Activated naive CD8-positive, alpha-beta T cell treated with anti-CD3 and anti-CD28 coated beads, Interleukin-2, amount 10 ng/mL, durations not matched to agents 7 days and 5 days (primary cell): Measurements from ENCODE around the gene NKAIN4. TPM values are rescaled to one million over a fixed set of nuclear protein-coding genes. Genes with fewer than 3 reads are reported as not detected.

Experiments used
- ATAC-seq: fragments of 150-1000 bp; cut with Tn5 transposase; one replicate; pipeline ENCODE4 v1.10.0; 2021; ENCODE audit warnings: low read depth, moderate library complexity
- POLR2A ChIA-PET: fragments of 350-600 bp; sonication (Branson Sonifier 250); formaldehyde crosslinking; loops from one replicate; lab custom pipeline; 2021; ENCODE audit warnings: antibody characterized with exemption; lab: Charles Lee
- DNase-seq: peaks from one replicate; pipeline ENCODE4 v3.0.0; 2021
- H3K27ac Mint-ChIP-seq: one replicate; pipeline ENCODE4 v1.8.0; 2022; ENCODE audit warnings: mild to moderate bottlenecking, mixed read lengths
- H3K27me3 Mint-ChIP-seq: one replicate; pipeline ENCODE4 v1.8.0; 2022; ENCODE audit warnings: mild to moderate bottlenecking, moderate library complexity, mixed read lengths
- H3K36me3 Mint-ChIP-seq: one replicate; pipeline ENCODE4 v1.8.0; 2021; ENCODE audit warnings: mild to moderate bottlenecking, mixed read lengths
- H3K4me1 Mint-ChIP-seq: one replicate; pipeline ENCODE4 v1.8.0; 2021; ENCODE audit warnings: mixed read lengths
- H3K4me3 Mint-ChIP-seq: one replicate; pipeline ENCODE4 v1.8.0; 2022; ENCODE audit warnings: mild to moderate bottlenecking, moderate library complexity, mixed read lengths
- H3K9me3 Mint-ChIP-seq: one replicate; pipeline ENCODE4 v1.8.0; 2021; ENCODE audit warnings: mixed read lengths
- total RNA-seq, 2 experiments: library from RNA; stranded (reverse); gene quantifications; one replicate each; pipeline ENCODE4 v1.2.3, GENCODE V29; 2021

The NKAIN4 gene
- not detected for total RNA-seq

GRCh38 chr20:63254232-63254605 is at the start of gene NKAIN4:
Gene NKAIN4 (minus strand): TSS chr20:63254463. CDS start chr20:63254450, 13 bp downstream.
- ATAC-seq, result no peak
- no peaks in the 10 kb centered on the region for H3K9me3 Mint-ChIP-seq

GRCh38 chr20:63303095-63303666 is 48.9 kb upstream of the NKAIN4 start:
- Mint-ChIP-seq H3K9me3 (no peaks in the 10 kb centered on the region), H3K27ac (no peak overlapping the region), H3K4me3 (no peak overlapping the region), H3K36me3 (no peaks in the 10 kb centered on the region), H3K27me3 (peaks cover 6% of the 10 kb centered on the region), H3K4me1 (no peaks in the 10 kb centered on the region)
- ATAC-seq (no peak), DNase-seq (no peak)
- POLR2A ChIA-PET, result no interaction called here

More at GRCh38 chr20:63254232-63254605, at the start of gene NKAIN4:
- Mint-ChIP-seq H3K27me3 (peaks cover 34% of the 10 kb centered on the region), H3K36me3 (no peaks in the 10 kb centered on the region), H3K4me3 (no peak within 1 kb of the TSS), H3K27ac (no peak within 1 kb of the TSS), H3K4me1 (peaks cover 3% of the 10 kb centered on the region)
- DNase-seq, result no peak
- POLR2A ChIA-PET, result no interaction called here

DNA sequence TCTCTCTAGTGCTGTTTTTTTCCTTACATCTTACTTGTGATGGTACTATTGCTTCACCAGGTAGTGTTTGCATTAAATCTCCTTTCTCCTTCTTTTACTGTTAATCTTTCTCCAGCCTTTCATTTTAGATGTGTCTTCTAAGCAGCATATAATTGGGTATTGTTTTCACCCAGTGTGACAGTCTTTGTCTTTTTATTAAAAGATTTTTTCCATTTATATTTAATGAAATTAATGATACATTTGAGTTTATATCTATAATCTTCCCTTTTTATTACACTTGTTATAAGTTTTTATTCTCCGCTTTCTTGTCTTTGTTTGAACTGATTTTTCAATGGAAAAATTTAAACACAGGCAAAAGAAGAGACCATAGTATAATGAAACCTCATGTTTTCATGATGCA is 47.4 kb upstream of the NKAIN4 start:
- Mint-ChIP-seq H3K27me3 (peaks cover 6% of the 10 kb centered on the region), H3K36me3 (no peaks in the 10 kb centered on the region), H3K4me3 (no peak overlapping the region), H3K27ac (no peak overlapping the region), H3K9me3 (no peaks in the 10 kb centered on the region), H3K4me1 (no peaks in the 10 kb centered on the region)
- POLR2A ChIA-PET, result no interaction called here
- no peak for DNase-seq
- no peak for ATAC-seq

GRCh38 chr20:63298731-63299312 is 44.6 kb upstream of the NKAIN4 start:
- POLR2A ChIA-PET, result no interaction called here
- DNase-seq (no peak), ATAC-seq (no peak)
- Mint-ChIP-seq H3K36me3 (no peaks in the 10 kb centered on the region), H3K9me3 (no peaks in the 10 kb centered on the region), H3K27me3 (peaks cover 14% of the 10 kb centered on the region), H3K4me1 (peaks cover 7% of the 10 kb centered on the region), H3K27ac (no peak overlapping the region), H3K4me3 (no peak overlapping the region)

DNA sequence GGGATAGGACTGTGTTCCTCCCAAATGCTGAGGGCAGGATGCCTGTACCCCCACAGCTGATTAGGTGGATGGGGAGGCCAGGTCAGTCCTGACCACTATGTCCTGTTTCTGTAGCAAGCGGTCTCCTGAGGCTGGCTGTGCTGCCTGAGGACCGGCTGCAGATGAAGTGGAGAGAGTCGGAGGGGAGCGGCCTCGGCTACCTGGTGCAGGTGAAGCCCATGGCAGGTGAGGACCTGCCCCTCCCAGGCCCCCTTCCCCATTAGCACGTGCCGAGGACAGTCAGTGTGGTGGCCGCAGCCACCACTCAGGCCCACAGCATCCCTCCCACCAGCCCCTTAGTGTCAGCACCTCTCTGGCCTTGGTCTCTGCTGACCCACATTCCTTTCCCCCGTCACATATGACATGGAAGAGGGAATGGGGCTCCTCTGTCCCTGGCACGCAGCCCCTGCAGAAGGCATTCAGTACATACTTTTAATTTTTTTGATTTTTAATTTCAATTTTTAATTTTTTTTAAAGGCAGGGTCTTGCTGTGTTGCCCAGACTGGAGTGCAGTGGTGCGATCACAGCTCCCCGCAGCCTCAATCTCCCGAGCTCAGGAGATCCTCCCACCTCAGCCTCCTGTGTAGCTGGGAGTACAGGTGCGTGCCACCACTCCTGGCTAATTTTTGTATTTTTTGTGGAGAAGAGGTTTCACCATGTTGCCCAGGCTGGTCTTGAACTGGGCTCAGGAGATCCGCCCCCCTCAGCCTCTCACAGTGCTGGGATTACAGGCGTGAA is 43.7 kb upstream of the NKAIN4 start:
- Mint-ChIP-seq H3K4me3 (no peak overlapping the region), H3K27ac (no peak overlapping the region), H3K27me3 (peaks cover 14% of the 10 kb centered on the region), H3K36me3 (no peaks in the 10 kb centered on the region), H3K9me3 (no peaks in the 10 kb centered on the region), H3K4me1 (peaks cover 7% of the 10 kb centered on the region)
- DNase-seq, result no peak
- POLR2A ChIA-PET, result no interaction called here
- no peak for ATAC-seq

DNA sequence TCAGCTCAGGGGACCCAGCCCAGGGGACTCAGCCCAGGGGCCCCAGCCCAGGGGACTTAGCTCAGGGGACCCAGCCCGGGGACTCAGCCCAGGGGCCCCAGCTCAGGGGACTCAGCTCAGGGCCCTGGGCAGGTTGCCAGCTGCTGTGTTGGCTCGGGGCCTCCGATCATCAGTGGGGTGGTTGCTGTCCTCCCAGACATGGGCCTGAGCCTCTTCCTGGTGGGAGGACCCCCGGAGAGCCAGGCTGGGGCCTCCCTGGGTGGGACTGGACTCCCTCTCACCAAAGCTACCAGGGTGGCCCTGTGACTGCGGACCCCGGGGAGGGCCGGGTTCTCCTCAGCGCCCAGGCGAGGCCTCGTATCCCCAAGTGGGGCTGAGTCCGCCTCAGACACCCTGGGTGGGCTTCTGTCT is 43.1 kb upstream of the NKAIN4 start:
- H3K36me3 Mint-ChIP-seq, result no peaks in the 10 kb centered on the region
- DNase-seq, result no peak
- ATAC-seq, result no peak
- no peaks in the 10 kb centered on the region for H3K9me3 Mint-ChIP-seq
- POLR2A ChIA-PET, result no interaction called here
- H3K4me3 Mint-ChIP-seq, result no peak overlapping the region
- H3K27ac Mint-ChIP-seq, result no peak overlapping the region
- peaks cover 7% of the 10 kb centered on the region for H3K4me1 Mint-ChIP-seq
- H3K27me3 Mint-ChIP-seq, result peaks cover 11% of the 10 kb centered on the region

DNA sequence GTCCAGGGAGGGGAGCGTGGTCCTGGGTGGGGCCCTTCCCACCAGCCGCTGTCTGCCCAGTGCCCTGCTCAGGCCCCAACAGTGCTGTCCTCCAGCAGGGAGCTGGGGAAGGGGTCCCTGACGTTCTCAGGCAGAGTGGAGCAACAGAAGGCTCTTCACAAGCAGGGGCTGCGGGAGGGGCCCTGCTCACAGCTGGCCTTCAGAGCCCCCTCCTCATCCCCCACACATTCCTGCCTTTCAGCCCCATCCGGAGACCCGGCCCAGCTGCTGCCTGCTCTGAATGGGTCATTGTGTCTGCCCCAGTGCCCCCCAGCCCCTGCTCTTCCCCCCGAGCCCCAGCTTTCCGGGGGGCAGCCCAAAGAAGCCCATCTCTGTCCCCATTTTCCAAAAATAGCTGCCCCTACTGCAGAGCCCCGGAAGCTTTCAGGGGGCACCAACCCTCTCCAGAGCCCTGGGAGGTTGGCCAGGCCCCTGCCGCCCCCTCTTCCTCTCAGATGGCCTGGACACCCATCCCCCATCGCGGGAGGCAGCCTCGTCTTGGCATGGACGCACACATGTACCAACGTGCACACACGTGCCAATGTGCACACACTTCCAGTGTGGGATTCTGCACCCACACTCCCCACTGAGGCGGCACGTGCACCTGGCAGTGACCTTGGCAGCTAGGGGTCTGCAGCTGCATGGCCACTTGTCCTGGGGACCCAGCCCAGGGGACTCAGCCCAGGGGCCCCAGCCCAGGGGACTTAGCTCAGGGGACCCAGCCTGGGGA is 42.5 kb upstream of the NKAIN4 start:
- no peak overlapping the region for H3K27ac Mint-ChIP-seq

GRCh38 chr20:63295846-63296245 is 41.6 kb upstream of the NKAIN4 start:
- H3K36me3 Mint-ChIP-seq, result no peaks in the 10 kb centered on the region
- DNase-seq, result no peak
- H3K27ac Mint-ChIP-seq, result no peak overlapping the region
- H3K27me3 Mint-ChIP-seq, result peaks cover 11% of the 10 kb centered on the region
- H3K4me1 Mint-ChIP-seq, result peaks cover 7% of the 10 kb centered on the region
- H3K4me3 Mint-ChIP-seq, result no peak overlapping the region
- POLR2A ChIA-PET, result interaction anchor here (1.5 kb wide), 1 partner anchor 23 kb away, joined by 3 read pairs; the partner anchor contains the start of gene ARFGAP1
- no peak for ATAC-seq
- no peaks in the 10 kb centered on the region for H3K9me3 Mint-ChIP-seq

More for the DNA sequence above, 42.5 kb upstream of the NKAIN4 start:
- peaks cover 11% of the 10 kb centered on the region for H3K27me3 Mint-ChIP-seq
- H3K36me3 Mint-ChIP-seq, result no peaks in the 10 kb centered on the region
- no peaks in the 10 kb centered on the region for H3K9me3 Mint-ChIP-seq
- no peak for DNase-seq
- POLR2A ChIA-PET, result no interaction called here
- ATAC-seq, result no peak
- H3K4me1 Mint-ChIP-seq, result peaks cover 7% of the 10 kb centered on the region
- H3K4me3 Mint-ChIP-seq, result no peak overlapping the region

DNA sequence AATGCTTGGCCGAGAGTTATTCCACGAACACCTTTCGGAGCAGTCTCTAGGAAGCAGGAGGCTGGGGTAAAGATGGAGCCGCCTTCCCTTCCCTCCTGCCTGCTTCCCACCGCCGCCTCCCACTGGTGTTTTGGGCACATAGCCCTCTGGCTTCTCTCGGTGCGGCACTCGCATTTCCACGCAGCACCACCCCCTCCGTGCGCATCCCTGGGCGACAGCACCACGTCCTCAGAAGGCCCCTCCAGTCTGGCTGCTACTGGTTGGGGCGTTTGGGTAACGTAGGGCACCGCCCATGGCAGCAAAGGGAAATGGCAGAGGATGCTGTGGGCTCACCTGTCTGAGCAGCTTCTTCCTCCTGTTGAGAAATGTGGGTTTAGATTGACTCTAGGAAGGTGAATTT is 41.2 kb upstream of the NKAIN4 start:
- H3K9me3 Mint-ChIP-seq, result no peaks in the 10 kb centered on the region
- H3K27ac Mint-ChIP-seq, result no peak overlapping the region
- DNase-seq (no peak), ATAC-seq (peak; percentile 40)
- POLR2A ChIA-PET, result interaction anchor here (1.5 kb wide), 1 partner anchor 23 kb away, joined by 3 read pairs; the partner anchor contains the start of gene ARFGAP1
- H3K36me3 Mint-ChIP-seq, result no peaks in the 10 kb centered on the region
- H3K27me3 Mint-ChIP-seq, result peaks cover 11% of the 10 kb centered on the region
- peak overlapping the region; percentile 15 for H3K4me3 Mint-ChIP-seq
- peaks cover 7% of the 10 kb centered on the region for H3K4me1 Mint-ChIP-seq

DNA sequence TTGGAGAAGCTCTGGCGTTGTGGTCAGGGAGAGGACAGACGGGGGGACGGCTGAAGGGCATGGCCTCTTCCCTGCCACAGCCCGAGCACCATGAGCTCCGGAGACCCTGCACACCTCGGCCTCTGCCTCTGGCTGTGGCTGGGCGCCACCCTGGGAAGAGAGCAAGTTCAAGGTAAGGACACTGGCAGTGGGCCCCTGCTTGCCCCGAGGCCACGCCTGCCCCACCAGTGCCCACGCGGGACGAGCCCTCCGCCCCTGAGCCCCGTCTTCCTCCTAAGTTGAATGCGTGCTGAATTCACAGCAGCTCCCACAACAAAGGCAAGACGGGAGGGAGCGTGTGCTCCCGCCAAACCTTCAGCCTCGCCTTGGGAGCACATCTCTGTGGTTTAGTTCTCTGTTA is 40.8 kb upstream of the NKAIN4 start:
- POLR2A ChIA-PET, result interaction anchor here (1.5 kb wide), 1 partner anchor 22 kb away, joined by 3 read pairs; the partner anchor contains the start of gene ARFGAP1
- Mint-ChIP-seq H3K9me3 (no peaks in the 10 kb centered on the region), H3K4me1 (peaks cover 7% of the 10 kb centered on the region), H3K4me3 (no peak overlapping the region), H3K27me3 (peaks cover 11% of the 10 kb centered on the region), H3K27ac (no peak overlapping the region), H3K36me3 (no peaks in the 10 kb centered on the region)
- DNase-seq (no peak), ATAC-seq (no peak)

DNA sequence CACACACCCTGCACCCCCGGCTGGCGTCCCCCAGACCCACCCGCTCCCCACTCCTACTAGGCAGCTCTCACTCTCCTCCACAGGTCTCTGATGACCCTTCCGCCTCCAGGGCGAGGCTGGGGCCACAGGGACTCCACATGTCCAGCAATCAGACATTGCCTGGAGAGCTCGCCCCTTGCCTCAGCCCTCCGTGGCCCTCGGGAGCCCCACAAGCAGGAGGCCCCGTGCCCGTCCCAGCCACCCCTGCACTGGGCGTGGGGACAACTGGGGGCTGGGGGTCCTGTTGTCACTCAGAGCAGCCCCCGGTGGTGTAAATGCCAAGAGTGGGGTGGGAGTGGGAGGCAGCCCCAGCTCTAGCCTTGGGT is 40.3 kb upstream of the NKAIN4 start:
- Mint-ChIP-seq H3K27ac (no peak overlapping the region), H3K36me3 (no peaks in the 10 kb centered on the region), H3K4me3 (no peak overlapping the region), H3K27me3 (peaks cover 11% of the 10 kb centered on the region), H3K4me1 (peaks cover 7% of the 10 kb centered on the region), H3K9me3 (no peaks in the 10 kb centered on the region)
- DNase-seq (no peak), ATAC-seq (no peak)
- POLR2A ChIA-PET, result interaction anchor here (1.5 kb wide), 1 partner anchor 22 kb away, joined by 3 read pairs; the partner anchor contains the start of gene ARFGAP1

DNA sequence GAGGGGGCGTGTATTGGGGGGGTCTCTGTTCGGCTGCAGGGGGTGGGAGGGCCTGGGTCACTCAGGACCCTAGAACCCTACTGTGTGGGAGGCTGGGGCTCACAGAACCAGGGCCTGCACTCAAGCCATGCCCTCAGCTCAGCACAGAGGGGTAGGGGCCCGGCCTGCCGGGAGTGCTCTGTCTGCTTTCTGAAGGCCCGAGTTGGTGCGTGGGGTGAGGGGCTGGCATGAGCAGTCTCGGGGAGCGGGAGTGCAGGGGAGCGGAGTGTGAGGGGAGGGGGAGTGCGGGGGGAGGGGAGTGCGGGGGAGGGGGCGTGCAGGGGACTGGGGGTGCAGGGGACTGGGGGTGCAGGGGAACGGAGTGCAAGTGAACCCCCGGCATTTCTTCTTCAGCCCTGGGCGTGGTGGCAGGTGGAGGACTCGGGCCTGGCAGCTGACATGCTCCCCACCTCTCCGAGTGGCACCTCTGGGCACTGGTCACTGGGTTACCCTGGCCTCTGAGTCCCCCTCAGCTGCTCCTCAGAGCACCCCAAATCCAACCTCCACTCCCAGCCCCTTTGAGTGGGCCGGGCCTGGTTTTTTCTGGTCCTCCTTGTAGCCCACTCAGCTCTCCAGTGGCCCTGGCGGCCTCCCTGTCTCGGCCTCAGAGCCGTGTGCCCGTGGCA is 39.7 kb upstream of the NKAIN4 start:
- peaks cover 9% of the 10 kb centered on the region for H3K27me3 Mint-ChIP-seq
- H3K9me3 Mint-ChIP-seq, result no peaks in the 10 kb centered on the region
- POLR2A ChIA-PET, result no interaction called here
- DNase-seq (no peak), ATAC-seq (no peak)
- H3K27ac Mint-ChIP-seq, result no peak overlapping the region
- H3K4me1 Mint-ChIP-seq, result peaks cover 7% of the 10 kb centered on the region
- no peak overlapping the region for H3K4me3 Mint-ChIP-seq
- H3K36me3 Mint-ChIP-seq, result no peaks in the 10 kb centered on the region

DNA sequence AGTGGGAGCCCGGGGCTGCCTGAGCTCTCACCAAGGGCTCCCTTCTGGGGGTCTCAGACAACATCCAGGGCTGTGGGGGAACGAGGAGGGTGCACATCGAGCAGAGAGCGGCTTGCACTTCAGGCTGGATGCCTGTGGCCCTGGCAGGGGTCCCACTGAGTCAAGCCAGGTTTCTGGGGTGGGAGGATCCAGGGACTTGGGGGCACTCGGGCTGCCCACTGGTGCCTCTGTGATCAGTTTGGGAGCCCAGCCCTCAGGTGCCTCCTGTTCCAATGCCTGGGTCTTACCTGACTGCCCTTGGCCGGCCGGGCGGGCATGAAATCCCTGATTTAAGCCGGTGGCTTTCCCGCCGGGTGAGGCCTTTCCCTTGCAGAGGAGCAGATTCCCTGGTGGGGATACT is 39.2 kb upstream of the NKAIN4 start:
- POLR2A ChIA-PET, result no interaction called here

More for the DNA sequence above, 39.2 kb upstream of the NKAIN4 start:
- H3K4me3 Mint-ChIP-seq, result no peak overlapping the region
- H3K27me3 Mint-ChIP-seq, result peaks cover 8% of the 10 kb centered on the region
- peaks cover 7% of the 10 kb centered on the region for H3K4me1 Mint-ChIP-seq
- no peaks in the 10 kb centered on the region for H3K36me3 Mint-ChIP-seq
- DNase-seq (no peak), ATAC-seq (no peak)
- no peaks in the 10 kb centered on the region for H3K9me3 Mint-ChIP-seq
- no peak overlapping the region for H3K27ac Mint-ChIP-seq
